Uterus (tissue), 2 donors: ENCODE data around the gene CASZ1.

Source experiments
- POLR2A ChIP-seq, 2 donors: fragments of 450-650 bp; IDR thresholded peaks; one replicate each; pipeline ENCODE4 v1.6.1; 2016; ENCODE audit warnings: antibody characterized with exemption in 2 of 2, mild to moderate bottlenecking in 1 of 2, moderate library complexity in 1 of 2
- TF ChIP-seq, protein P1 (sequence below), 4 experiments: fragments of 200-600 bp in 2 of 4; fragments of 450-650 bp in 2 of 4; sonication (generic) in 2 of 4; IDR thresholded peaks; one replicate each; pipeline ENCODE4 v1.5.1; 2016 to 2019; ENCODE audit warnings: antibody characterized with exemption in 4 of 4, mild to moderate bottlenecking in 2 of 4, moderate library complexity in 1 of 4

DNA sequence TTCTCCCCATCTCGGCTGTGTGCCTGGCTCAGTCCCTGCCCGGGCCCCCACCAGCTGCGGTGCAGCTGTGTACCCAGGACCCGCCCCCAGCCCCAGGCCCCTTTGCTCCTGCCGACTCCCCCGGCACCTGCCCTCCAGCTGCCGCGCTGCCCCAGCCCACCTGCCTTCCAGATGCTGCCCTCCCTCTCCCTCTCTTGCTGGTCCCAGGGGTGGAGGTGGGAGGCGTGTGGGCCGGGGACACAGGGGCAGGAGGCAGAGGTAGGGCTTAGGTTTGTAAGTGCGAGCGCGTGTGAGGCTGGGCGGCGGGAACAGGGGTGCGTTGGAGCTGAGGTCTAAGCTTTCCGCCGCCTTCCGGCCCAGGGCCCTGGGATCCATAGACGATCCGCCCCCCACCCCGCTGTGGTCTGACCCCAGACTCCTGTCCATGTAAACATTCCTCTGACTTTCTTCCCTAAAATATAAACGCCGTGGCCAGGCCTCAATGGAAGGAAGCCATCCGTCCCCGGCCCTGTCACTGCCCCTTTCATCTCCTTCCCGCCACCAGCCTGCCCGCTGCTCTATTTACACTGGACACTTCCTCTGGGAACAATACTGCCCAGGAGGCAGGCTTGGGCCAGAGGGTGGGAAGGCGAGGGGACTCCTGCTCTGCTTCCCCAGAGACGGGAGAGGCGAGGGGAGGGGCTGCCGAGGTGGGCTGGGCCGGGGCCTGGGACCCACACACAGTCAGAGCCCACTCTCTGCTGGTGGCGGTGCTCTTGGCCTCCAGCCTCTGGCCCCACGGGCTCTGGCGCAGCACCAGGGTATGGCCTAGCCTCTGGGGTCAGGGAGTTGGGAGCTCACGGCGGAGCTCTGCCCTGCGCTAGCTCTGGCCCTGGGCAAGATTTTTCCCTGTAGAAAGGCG lies 128.3 kb downstream of the CASZ1 start:
- TF ChIP-seq, protein P1, sequence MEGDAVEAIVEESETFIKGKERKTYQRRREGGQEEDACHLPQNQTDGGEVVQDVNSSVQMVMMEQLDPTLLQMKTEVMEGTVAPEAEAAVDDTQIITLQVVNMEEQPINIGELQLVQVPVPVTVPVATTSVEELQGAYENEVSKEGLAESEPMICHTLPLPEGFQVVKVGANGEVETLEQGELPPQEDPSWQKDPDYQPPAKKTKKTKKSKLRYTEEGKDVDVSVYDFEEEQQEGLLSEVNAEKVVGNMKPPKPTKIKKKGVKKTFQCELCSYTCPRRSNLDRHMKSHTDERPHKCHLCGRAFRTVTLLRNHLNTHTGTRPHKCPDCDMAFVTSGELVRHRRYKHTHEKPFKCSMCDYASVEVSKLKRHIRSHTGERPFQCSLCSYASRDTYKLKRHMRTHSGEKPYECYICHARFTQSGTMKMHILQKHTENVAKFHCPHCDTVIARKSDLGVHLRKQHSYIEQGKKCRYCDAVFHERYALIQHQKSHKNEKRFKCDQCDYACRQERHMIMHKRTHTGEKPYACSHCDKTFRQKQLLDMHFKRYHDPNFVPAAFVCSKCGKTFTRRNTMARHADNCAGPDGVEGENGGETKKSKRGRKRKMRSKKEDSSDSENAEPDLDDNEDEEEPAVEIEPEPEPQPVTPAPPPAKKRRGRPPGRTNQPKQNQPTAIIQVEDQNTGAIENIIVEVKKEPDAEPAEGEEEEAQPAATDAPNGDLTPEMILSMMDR (IDR thresholded peaks at IDR 0.05) = no peak
- TF ChIP-seq POLR2A (IDR thresholded peaks at IDR 0.05) = no peak
